K562 (cell line): ENCODE data around the gene NT5DC4. TPM values are rescaled to one million over a fixed set of nuclear protein-coding genes. Genes with fewer than 3 reads are reported as not detected.
A peak's percentile ranks its signal among the peaks of the same experiment; 100 is the strongest.

ENCODE experiments used
- CTBP1 ChIP-seq: fragments of 450-650 bp; IDR thresholded peaks from 2 replicates; pipeline ENCODE4 v1.6.1; 2016; ENCODE audit warnings: borderline replicate concordance
- EGR1 ChIP-seq: fragments of 450-650 bp; conservative IDR thresholded peaks from 2 replicates; pipeline ENCODE4 v1.6.1; 2017; ENCODE audit warnings: mild to moderate bottlenecking
- FOXA3 ChIP-seq, 2 experiments: fragments of 450-650 bp in 1 of 2; sonication (generic) in 1 of 2; formaldehyde crosslinking; IDR thresholded peaks in 1 of 2; conservative IDR thresholded peaks in 1 of 2; 2 replicates each; pipeline versions ENCODE4 v1.4.0 to v1.8.0; 2020 to 2022; ENCODE audit warnings: mild to moderate bottlenecking in 2 of 2, missing genetic modification reagents in 1 of 2
- FUS ChIP-seq: fragments of 200-400 bp; formaldehyde crosslinking; optimal IDR thresholded peaks from 2 replicates; pipeline ENCODE3; 2017; ENCODE audit warnings: low read depth, low read length
- KLF16 ChIP-seq: IDR thresholded peaks from 2 replicates; pipeline ENCODE4 v1.6.1; 2016; ENCODE audit warnings: antibody characterized with exemption
- MTA2 ChIP-seq: fragments of 450-650 bp; IDR thresholded peaks from 2 replicates; pipeline ENCODE4 v1.6.1; 2016; ENCODE audit warnings: low read depth
- RAD51 ChIP-seq: fragments of 450-650 bp; IDR thresholded peaks from 2 replicates; pipeline ENCODE4 v1.7.1; 2016; ENCODE audit warnings: low read depth, mild to moderate bottlenecking, borderline replicate concordance
- RBM39 ChIP-seq: fragments of 200-400 bp; formaldehyde crosslinking; optimal IDR thresholded peaks from 2 replicates; pipeline ENCODE3; 2018; ENCODE audit warnings: low read depth, low read length
- RERE ChIP-seq: sonication (generic); formaldehyde crosslinking; IDR thresholded peaks from 2 replicates; pipeline ENCODE4 v1.8.0; 2023; ENCODE audit warnings: missing genetic modification reagents, mild to moderate bottlenecking, borderline replicate concordance
- SAP30 ChIP-seq: fragments of 200-600 bp; sonication (generic); IDR thresholded peaks from 2 replicates; pipeline ENCODE4 v1.6.1; 2012; ENCODE audit warnings: borderline replicate concordance, low read depth, mild to moderate bottlenecking, moderate library complexity, low read length, control low read depth, inconsistent platforms; ENCODE audit not compliant: insufficient read depth, poor library complexity, severe bottlenecking
- TEAD4 ChIP-seq, 2 experiments: sonication (generic) in 1 of 2; formaldehyde crosslinking in 1 of 2; IDR thresholded peaks; 2 replicates each; pipeline versions ENCODE4 v1.6.1 to v1.8.0; 2012 to 2022; ENCODE audit warnings: borderline replicate concordance in 1 of 2, inconsistent platforms in 1 of 2, low read length in 1 of 2, mild to moderate bottlenecking in 1 of 2, missing genetic modification reagents in 1 of 2
- THRA ChIP-seq: fragments of 450-650 bp; IDR thresholded peaks from 2 replicates; pipeline ENCODE4 v1.6.1; 2017; ENCODE audit warnings: mild to moderate bottlenecking, moderate library complexity
- polyA plus RNA-seq, 8 experiments: library from polyadenylated mRNA; depleted of rRNA in 4 of 8; stranded (reverse) in 5 of 8; unstranded in 3 of 8; fragments of >200 nt; fragmentation: Nextera tagmentation in 2 of 8; fragmentation: Illumina TruSeq in 1 of 8; extraction: Ambion mirVana in 2 of 8; extraction: Trizol in 1 of 8; gene quantifications; 2 replicates each; pipeline versions ENCODE4 v1.2.1 to v1.2.3, GENCODE V29; 2011 to 2014; ENCODE audit warnings: inconsistent platforms in 1 of 8, missing spikeins in 1 of 8
- total RNA-seq, 7 experiments: library from RNA; depleted of rRNA in 6 of 7; stranded (reverse); fragments of >200 nt in 6 of 7; fragmentation: Illumina TruSeq in 2 of 7; extraction: Trizol in 2 of 7; gene quantifications; 2 replicates each; pipeline versions ENCODE4 v1.2.1 to v1.2.3, GENCODE V29; 2011 to 2021; ENCODE audit warnings: low replicate concordance in 1 of 7
- TF ChIP-seq, protein P1 (sequence below): fragments of 450-650 bp; IDR thresholded peaks from 2 replicates; pipeline ENCODE4 v1.6.1; 2016; ENCODE audit warnings: low read depth

The NT5DC4 gene
- total and polyA plus RNA-seq, 9 of the 15 experiments (the other 6 are each of a cell fraction or from before 2014, with no cell fraction given): 0.44 to 6.9 (median 2.5) TPM

GRCh38 chr2:112728029-112728362 lies 7.2 kb downstream of the NT5DC4 start (continued):
- TF ChIP-seq RERE (CRISPR knock-in tag) (no peak), EGR1 (peak; percentile 34; the same call in 1 of the 2 replicates), CTBP1 (peak; percentile 96), RAD51 (no peak), KLF16 (peak; percentile 71; the same call in 1 of the 2 replicates), SAP30 (no peak), FUS (no peak), THRA (no peak), RBM39 (no peak), TEAD4 (IDR thresholded peaks at IDR 0.05; ENCODE audit: low read length) (peak; percentile 66; the same call in 1 of the 2 replicates), TEAD4 (CRISPR knock-in tag; IDR thresholded peaks at IDR 0.05; ENCODE audit: borderline replicate concordance) (no peak), FOXA3 (CRISPR knock-in tag; conservative IDR thresholded peaks at IDR 0.05 in 1 of 2, IDR thresholded peaks at IDR 0.05 in 1 of 2) (peak; percentile 27 to 55; a peak in 2 of 4 replicates), MTA2 (0 out of 2 replicates have a peak, but pooled peaks have one; percentile 16)
- TF ChIP-seq, protein P1, sequence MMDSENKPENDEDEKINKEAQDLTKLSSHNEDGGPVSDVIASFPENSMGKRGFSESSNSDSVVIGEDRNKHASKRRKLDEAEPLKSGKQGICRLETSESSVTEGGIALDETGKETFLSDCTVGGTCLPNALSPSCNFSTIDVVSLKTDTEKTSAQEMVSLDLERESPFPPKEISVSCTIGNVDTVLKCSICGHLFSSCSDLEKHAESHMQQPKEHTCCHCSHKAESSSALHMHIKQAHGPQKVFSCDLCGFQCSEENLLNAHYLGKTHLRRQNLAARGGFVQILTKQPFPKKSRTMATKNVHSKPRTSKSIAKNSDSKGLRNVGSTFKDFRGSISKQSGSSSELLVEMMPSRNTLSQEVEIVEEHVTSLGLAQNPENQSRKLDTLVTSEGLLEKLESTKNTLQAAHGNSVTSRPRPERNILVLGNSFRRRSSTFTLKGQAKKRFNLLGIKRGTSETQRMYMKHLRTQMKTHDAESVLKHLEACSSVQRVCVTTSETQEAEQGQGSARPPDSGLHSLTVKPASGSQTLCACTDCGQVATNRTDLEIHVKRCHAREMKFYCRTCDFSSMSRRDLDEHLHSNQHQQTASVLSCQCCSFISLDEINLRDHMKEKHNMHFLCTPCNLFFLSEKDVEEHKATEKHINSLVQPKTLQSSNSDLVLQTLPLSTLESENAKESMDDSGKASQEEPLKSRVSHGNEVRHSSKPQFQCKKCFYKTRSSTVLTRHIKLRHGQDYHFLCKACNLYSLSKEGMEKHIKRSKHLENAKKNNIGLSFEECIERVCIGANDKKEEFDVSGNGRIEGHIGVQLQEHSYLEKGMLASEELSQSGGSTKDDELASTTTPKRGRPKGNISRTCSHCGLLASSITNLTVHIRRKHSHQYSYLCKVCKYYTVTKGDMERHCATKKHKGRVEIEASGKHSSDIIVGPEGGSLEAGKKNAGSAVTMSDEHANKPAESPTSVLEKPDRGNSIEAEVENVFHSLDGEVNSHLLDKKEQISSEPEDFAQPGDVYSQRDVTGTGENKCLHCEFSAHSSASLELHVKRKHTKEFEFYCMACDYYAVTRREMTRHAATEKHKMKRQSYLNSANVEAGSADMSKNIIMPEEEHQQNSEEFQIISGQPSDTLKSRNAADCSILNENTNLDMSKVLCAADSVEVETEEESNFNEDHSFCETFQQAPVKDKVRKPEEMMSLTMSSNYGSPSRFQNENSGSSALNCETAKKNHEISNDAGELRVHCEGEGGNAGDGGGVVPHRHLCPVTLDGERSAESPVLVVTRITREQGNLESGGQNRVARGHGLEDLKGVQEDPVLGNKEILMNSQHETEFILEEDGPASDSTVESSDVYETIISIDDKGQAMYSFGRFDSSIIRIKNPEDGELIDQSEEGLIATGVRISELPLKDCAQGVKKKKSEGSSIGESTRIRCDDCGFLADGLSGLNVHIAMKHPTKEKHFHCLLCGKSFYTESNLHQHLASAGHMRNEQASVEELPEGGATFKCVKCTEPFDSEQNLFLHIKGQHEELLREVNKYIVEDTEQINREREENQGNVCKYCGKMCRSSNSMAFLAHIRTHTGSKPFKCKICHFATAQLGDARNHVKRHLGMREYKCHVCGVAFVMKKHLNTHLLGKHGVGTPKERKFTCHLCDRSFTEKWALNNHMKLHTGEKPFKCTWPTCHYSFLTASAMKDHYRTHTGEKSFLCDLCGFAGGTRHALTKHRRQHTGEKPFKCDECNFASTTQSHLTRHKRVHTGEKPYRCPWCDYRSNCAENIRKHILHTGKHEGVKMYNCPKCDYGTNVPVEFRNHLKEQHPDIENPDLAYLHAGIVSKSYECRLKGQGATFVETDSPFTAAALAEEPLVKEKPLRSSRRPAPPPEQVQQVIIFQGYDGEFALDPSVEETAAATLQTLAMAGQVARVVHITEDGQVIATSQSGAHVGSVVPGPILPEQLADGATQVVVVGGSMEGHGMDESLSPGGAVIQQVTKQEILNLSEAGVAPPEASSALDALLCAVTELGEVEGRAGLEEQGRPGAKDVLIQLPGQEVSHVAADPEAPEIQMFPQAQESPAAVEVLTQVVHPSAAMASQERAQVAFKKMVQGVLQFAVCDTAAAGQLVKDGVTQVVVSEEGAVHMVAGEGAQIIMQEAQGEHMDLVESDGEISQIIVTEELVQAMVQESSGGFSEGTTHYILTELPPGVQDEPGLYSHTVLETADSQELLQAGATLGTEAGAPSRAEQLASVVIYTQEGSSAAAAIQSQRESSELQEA: no peak
